Aorta (tissue), 5 donors: Measurements from ENCODE around the gene SPPL3. TPM values are rescaled to one million over a fixed set of nuclear protein-coding genes. Genes with fewer than 3 reads are reported as not detected.
"Not testable (repeated sequence)": the region's sequence is repeated elsewhere in the genome, so short reads cannot be mapped to it uniquely, and the experiment has no call there.

Source experiments
- ATAC-seq: fragments of 200-7000 bp; cut with Tn5 transposase; one replicate; pipeline ENCODE4 v1.9.1; 2022; ENCODE audit warnings: moderate library complexity; ENCODE audit not compliant: low FRiP score
- DNase-seq, 2 donors: peaks; one replicate each; pipeline ENCODE4 v3.0.0-alpha.2; 2020
- H3K27ac ChIP-seq, 2 donors: one replicate each; pipeline ENCODE4 v1.5.1; 2013; ENCODE audit warnings: low read length in 2 of 2, mild to moderate bottlenecking in 2 of 2, moderate library complexity in 2 of 2, control low read depth in 1 of 2, inconsistent platforms in 1 of 2, low read depth in 1 of 2
- H3K27me3 ChIP-seq, 2 donors: one replicate each; pipeline ENCODE4 v1.6.1; 2013; ENCODE audit warnings: control low read depth in 1 of 2, low read length in 1 of 2, mild to moderate bottlenecking in 1 of 2, moderate library complexity in 1 of 2; ENCODE audit not compliant: insufficient read depth in 2 of 2, control insufficient read depth in 1 of 2
- H3K36me3 ChIP-seq, 2 donors: one replicate each; pipeline ENCODE4 v1.6.1; 2013; ENCODE audit warnings: control low read depth in 1 of 2, low read length in 1 of 2, mild to moderate bottlenecking in 1 of 2; ENCODE audit not compliant: insufficient read depth in 2 of 2, control insufficient read depth in 1 of 2
- H3K4me1 ChIP-seq, 2 donors: one replicate each; pipeline ENCODE4 v1.6.1; 2013; ENCODE audit warnings: low read length in 2 of 2, control low read depth in 1 of 2, mild to moderate bottlenecking in 1 of 2, moderate library complexity in 1 of 2; ENCODE audit not compliant: insufficient read depth in 2 of 2, control insufficient read depth in 1 of 2
- H3K4me3 ChIP-seq, 2 donors: one replicate each; pipeline ENCODE4 v1.5.1; 2013; ENCODE audit warnings: low read length in 2 of 2, control low read depth in 1 of 2, mild to moderate bottlenecking in 1 of 2
- H3K9me3 ChIP-seq: one replicate; pipeline ENCODE4 v1.6.1; 2013; ENCODE audit warnings: mild to moderate bottlenecking, low read length; ENCODE audit not compliant: control insufficient read depth
- WGBS, 2 donors: extraction: QIAGEN DNeasy Blood & Tissue Kit; methylation state at CpG; one replicate each; pipeline ENCODE4 v1.1.7; 2013; 5-methylcytosine and 5-hydroxymethylcytosine counted together
- intact Hi-C, 2 donors: fragments of 100-400 bp; cut with DNase I; formaldehyde crosslinking; loops; one replicate each; pipeline versions ENCODE4 v1.14.2 to v1.15.0; 2022
- polyA plus RNA-seq, 2 donors: library from polyadenylated mRNA; stranded (reverse); fragments of 200-250 nt; gene quantifications; one replicate each; pipeline ENCODE4 v1.2.3, GENCODE V29; 2013
- total RNA-seq, 2 donors: library from RNA; stranded (reverse); fragmentation: NEBNext Ultra II Directional; extraction: Animal tissue kit (Norgen Biotek cat#: 25700); gene quantifications; one replicate each; pipeline ENCODE4 v1.2.1, GENCODE V29; 2021
- donor health status: healthy with polysubstance abuse.
- donor health status: Bipolar disorder and iron deficiency.
- donor health status: DM: no; HTN: no; CAD: no.
- donor health status: DM: no; HTN: no; CAD: no.
- donor health status: DM: yes; HTN: yes; CAD: no.

Gene SPPL3
- total and polyA plus RNA-seq, 4 donors: 5.4 to 48.9 (median 27.4) TPM

DNA sequence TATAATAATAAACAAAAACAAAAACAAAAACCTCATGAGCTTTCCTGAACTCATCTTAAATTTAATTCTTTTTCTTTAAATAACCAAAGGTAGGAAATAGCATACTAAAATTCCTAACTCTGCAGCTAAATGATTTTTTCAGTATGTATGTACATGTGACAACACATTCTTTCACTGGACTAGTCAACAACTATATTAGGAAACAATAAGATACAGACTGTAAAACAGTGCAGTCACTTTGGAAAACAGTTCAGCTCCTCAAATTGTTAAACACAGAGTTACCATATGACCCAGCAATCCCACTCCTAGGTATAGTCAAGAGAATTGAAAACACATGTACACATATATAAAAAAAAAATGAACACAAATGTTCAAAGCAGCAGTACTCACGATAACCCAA is 64.7 kb downstream of the SPPL3 start:
- ATAC-seq (no peak), DNase-seq (no peak)
- H3K27me3 ChIP-seq: no peaks in the 10 kb centered on the region
- no peaks in the 10 kb centered on the region for H3K36me3 ChIP-seq
- peaks cover 0 to 5% of the 10 kb centered on the region in 2 donors for H3K4me1 ChIP-seq
- intact Hi-C loops: loop anchor here in 1 of 2 donors (10.0 kb wide), 1 partner anchor 65 kb away; the partner anchor contains the start of gene SPPL3
- 91 to 97% methylated on average over 1 of the region's 1 CpG for WGBS, 2 donors
- H3K27ac ChIP-seq: no peak overlapping the region
- no peaks in the 10 kb centered on the region for H3K9me3 ChIP-seq
- H3K4me3 ChIP-seq: no peak overlapping the region

DNA sequence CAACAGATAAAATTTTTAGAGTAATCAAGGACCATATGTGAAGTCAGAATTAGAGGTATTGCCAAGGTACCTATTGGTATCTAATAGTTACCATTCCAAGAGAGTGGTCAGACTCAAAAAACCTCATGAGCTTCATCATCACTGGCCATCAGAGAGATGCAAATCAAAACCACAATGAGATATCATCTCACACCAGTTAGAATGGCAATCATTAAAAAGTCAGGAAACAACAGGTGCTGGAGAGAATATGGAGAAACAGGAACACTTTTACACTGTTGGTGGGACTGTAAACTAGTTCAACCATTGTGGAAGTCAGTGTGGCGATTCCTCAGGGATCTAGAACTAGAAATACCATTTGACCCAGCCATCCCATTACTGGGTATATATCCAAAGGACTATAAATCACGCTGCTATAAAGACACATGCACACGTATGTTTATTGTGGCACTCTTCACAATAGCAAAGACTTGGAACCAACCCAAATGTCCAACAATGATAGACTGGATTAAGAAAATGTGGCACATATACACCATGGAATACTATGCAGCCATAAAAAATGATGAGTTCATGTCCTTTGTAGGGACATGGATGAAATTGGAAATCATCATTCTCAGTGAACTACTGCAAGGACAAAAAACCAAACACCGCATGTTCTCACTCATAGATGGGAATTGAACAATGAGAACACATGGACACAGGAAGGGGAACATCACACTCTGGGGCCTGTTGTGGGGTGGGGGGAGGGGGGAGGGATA is 65.4 kb downstream of the SPPL3 start:
- intact Hi-C loops: loop anchor here in 1 of 2 donors (10.0 kb wide), 1 partner anchor 66 kb away; the partner anchor contains the start of gene SPPL3
- H3K27ac ChIP-seq, H3K4me3 ChIP-seq, ATAC-seq, H3K36me3 ChIP-seq, DNase-seq, H3K4me1 ChIP-seq, H3K27me3 ChIP-seq, H3K9me3 ChIP-seq: not testable (repeated sequence)
- 90 to 93% methylated on average over 4 of the region's 4 CpGs for WGBS, 2 donors

DNA sequence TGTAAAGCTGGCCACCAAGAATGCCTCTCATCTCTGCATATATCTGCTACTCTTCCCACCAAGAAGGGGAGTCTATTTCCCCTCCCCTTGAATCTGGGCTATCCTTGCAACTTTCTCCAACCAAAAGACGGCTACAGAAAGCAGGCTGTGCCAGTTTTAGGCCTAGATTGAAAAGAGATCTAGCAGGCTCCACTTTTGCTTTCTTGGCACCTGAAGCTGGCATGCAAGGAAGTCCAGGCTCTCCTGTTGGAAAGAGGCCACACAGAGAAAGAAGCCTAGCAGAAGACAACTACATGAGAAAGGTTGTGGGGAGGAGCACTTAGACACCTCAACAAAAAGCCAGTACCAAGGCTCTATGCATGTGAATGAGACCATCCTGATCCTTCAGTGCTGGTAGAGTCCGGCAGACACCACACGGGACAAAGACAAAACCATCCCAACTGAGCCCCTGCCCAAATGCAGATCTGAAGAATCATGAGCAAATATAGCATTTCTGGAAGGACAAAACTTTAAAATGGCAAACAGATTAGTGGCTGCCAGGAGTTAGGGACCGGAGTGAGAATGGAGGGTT is 68.0 kb downstream of the SPPL3 start:
- ATAC-seq (no peak), DNase-seq (no peak)
- Histone ChIP-seq H3K27me3 (no peaks in the 10 kb centered on the region), H3K4me3 (no peak overlapping the region), H3K27ac (no peak overlapping the region), H3K9me3 (no peaks in the 10 kb centered on the region), H3K4me1 (peaks cover 2 to 9% of the 10 kb centered on the region in 2 donors), H3K36me3 (no peaks in the 10 kb centered on the region)
- intact Hi-C loops: loop anchor here in 1 of 2 donors (10.0 kb wide), 1 partner anchor 69 kb away; the partner anchor contains the start of gene SPPL3
- WGBS, 2 donors: 57 to 67% methylated on average over 4 of the region's 4 CpGs

DNA sequence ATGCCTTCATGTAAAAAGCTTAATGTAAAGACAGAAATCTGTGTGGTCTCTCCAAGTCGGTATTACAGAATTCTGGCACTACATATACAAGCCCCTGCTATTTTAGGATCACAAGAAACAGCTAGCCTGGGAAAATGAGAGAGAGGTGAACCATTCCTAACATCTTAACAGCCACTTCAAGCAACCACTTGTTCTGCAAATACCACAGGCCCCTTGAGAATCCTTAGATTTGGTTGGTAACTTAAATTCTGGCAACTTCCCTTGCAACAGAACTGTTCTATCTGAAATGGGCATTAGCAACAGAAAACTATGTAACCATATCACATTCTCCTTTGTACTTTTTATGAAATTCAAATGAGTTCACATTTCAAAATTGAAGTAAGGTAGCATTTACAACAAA is 68.5 kb downstream of the SPPL3 start:
- H3K4me1 ChIP-seq: peaks cover 2 to 9% of the 10 kb centered on the region in 2 donors
- intact Hi-C loops: loop anchor here in 1 of 2 donors (10.0 kb wide), 1 partner anchor 69 kb away; the partner anchor contains the start of gene SPPL3
- 2 to 6% methylated on average over 1 of the region's 1 CpG for WGBS, 2 donors
- no peak overlapping the region for H3K27ac ChIP-seq
- H3K9me3 ChIP-seq: no peaks in the 10 kb centered on the region
- no peak overlapping the region for H3K4me3 ChIP-seq
- no peak for ATAC-seq
- no peaks in the 10 kb centered on the region for H3K27me3 ChIP-seq
- no peak for DNase-seq
- H3K36me3 ChIP-seq: no peaks in the 10 kb centered on the region

DNA sequence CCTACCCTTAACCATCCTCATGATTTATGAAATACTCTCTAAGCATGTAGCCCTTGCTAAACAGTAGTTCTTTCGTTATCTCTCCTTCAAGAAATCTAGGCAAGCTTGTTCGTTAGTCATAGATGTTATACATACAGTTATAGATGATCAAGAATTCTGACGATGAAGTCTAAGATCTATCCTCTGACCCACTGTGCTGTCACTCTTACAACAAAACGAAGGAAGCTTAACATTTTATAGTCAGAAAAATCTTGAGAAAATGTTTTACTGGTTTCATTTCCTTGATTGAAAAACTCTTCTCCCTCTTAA is 68.9 kb downstream of the SPPL3 start:
- Histone ChIP-seq H3K4me3 (no peak overlapping the region), H3K9me3 (no peaks in the 10 kb centered on the region), H3K36me3 (no peaks in the 10 kb centered on the region), H3K4me1 (peaks cover 2 to 9% of the 10 kb centered on the region in 2 donors), H3K27ac (peak overlapping the region in 1 of 2 donors; percentile 51), H3K27me3 (no peaks in the 10 kb centered on the region)
- intact Hi-C loops: loop anchor here in 1 of 2 donors (10.0 kb wide), 1 partner anchor 70 kb away; the partner anchor contains the start of gene SPPL3
- ATAC-seq (no peak), DNase-seq (no peak)
- 6 to 15% methylated on average over 4 of the region's 4 CpGs for WGBS, 2 donors

DNA sequence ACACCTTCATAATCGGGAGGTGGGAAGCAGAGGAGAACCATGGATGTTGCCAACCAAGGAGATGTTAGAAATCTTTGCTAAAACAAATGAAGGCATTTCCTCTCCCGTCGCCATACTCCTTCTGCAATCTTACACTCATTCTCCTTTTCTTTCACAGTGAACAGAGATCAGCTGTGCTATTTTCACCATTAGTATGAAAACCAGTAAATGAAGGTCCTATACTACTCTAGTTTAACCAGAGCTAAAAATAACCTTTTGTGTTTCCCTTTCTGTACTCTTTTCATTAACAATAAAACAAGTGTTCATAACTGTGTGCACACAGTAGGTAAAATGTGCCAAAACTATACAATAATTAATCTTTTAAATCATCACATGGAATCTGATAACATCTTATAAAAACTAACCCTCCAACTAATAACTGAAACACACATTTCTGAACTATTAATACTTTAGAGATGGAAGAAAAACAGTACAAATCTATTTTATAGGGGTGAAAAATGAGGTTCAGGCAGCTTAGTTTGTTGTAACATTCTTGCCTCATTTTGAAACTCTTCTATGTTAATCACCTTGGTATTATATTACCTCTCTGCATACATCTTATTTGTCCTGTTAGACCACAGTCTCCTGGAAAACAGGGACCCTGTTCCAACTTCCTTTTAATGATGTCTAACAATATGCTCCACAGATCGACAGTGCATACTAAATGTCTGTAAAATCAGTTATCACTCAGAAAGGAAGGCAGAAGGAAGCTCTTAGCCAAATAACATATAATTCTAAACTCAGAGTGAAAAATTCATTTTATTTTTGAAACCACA is 69.5 kb downstream of the SPPL3 start:
- 18 to 42% methylated on average over 4 of the region's 4 CpGs for WGBS, 2 donors
- Histone ChIP-seq H3K27ac (peak overlapping the region; percentile 2 to 51), H3K9me3 (no peaks in the 10 kb centered on the region), H3K4me3 (no peak overlapping the region), H3K4me1 (peaks cover 2 to 9% of the 10 kb centered on the region in 2 donors), H3K36me3 (no peaks in the 10 kb centered on the region), H3K27me3 (no peaks in the 10 kb centered on the region)
- intact Hi-C loops: loop anchor here in 1 of 2 donors (10.0 kb wide), 1 partner anchor 70 kb away; the partner anchor contains the start of gene SPPL3
- DNase-seq (no peak), ATAC-seq (no peak)

DNA sequence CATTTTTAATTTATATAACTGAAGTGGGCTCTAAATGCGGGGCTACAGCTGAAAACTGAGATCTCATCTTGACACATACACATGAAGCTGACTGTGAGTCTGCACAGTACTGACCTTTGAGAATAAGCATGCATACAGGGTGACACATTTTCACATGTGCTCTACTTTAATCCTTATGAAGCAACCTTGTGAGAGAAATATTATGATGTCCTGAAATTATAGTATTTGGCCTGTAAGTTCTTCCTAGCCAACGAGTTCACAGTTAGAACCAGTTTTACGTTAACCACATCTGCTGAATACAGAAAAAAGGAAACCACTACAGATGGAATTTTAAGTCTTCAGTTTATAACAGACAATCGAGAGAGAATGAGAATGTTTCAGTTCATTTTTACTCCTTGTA is 70.3 kb downstream of the SPPL3 start:
- DNase-seq (no peak), ATAC-seq (no peak)
- Histone ChIP-seq H3K4me3 (no peak overlapping the region), H3K9me3 (no peaks in the 10 kb centered on the region), H3K27ac (no peak overlapping the region), H3K4me1 (peaks cover 2 to 9% of the 10 kb centered on the region in 2 donors), H3K36me3 (no peaks in the 10 kb centered on the region), H3K27me3 (no peaks in the 10 kb centered on the region)
- WGBS, 2 donors: 66 to 75% methylated on average over 4 of the region's 4 CpGs
- intact Hi-C loops: loop anchor here in 1 of 2 donors (10.0 kb wide), 1 partner anchor 71 kb away; the partner anchor contains the start of gene SPPL3

DNA sequence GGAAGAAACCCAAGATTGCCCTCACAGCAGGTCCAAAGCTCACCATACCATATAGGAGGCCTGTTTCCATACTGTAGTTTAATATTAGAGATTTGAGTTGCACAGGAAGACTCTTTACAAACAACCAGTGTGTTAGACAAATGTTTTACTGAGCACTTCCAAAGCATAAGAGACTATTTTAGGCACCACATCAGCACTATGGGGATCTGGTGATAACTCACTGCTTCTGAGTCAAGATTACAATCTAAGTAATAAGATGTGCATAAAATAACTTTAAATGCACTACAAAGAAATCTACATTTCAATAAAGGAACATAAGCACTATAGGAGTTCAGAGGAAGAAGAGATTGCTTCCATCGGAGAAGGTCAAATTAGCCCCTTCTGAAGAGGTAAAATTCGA is 71.4 kb downstream of the SPPL3 start:
- Histone ChIP-seq H3K27me3 (no peaks in the 10 kb centered on the region), H3K36me3 (no peaks in the 10 kb centered on the region), H3K9me3 (no peaks in the 10 kb centered on the region), H3K4me3 (no peak overlapping the region), H3K4me1 (peaks cover 2 to 9% of the 10 kb centered on the region in 2 donors), H3K27ac (no peak overlapping the region)
- DNase-seq (no peak), ATAC-seq (no peak)
- intact Hi-C loops: loop anchor here in 1 of 2 donors (10.0 kb wide), 1 partner anchor 72 kb away; the partner anchor contains the start of gene SPPL3
- 88 to 91% methylated on average over 2 of the region's 2 CpGs for WGBS, 2 donors
